ENCODE results near the gene CADM1.

CADM1 gene

GRCh38 chr11:115182282-115182955, 321.8 kb downstream of the CADM1 start:
- no peak overlapping the region for H3K9ac ChIP-seq (ENCODE audit: low read depth, low read length)
- H3K27me3 ChIP-seq (ENCODE audit: control insufficient read depth, insufficient read depth, low read length): no peaks in the 10 kb centered on the region
- H3K27ac ChIP-seq (ENCODE audit: low read depth, low read length): no peak overlapping the region
- H3K4me3 ChIP-seq (ENCODE audit: low read depth, low read length): no peak overlapping the region
- H3K4me1 ChIP-seq (ENCODE audit: control insufficient read depth, insufficient read depth, low read length): 0 out of 2 replicates have a peak, but pooled peaks cover 3% of the 10 kb centered on the region
- H3K9me3 ChIP-seq (ENCODE audit: control insufficient read depth, insufficient read depth, low read length): no peaks in the 10 kb centered on the region
- no peaks in the 10 kb centered on the region for H3K36me3 ChIP-seq (ENCODE audit: control insufficient read depth, insufficient read depth, low read length)

DNA sequence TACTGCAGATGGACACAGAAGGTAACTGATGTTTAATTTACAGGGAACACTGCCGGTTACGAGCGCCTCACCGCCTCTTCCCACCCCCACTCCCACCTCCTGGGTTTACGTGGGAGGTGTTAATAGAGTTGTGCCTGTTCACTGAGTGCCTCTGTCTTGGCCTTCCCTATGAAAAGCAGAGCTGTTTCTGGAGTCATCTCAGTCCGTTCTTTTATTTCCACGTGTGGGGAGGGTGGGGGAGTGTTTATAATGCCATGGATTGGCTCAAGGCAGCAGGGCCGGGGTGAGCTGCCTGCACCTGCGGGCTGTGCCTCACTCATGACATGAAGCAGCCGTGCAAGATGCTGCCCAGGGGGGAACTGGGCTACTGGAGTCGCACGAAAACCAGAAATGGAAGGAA, 322.7 kb downstream of the CADM1 start:
- Histone ChIP-seq H3K27ac (ENCODE audit: low read depth, low read length) (no peak overlapping the region), H3K4me1 (ENCODE audit: control insufficient read depth, insufficient read depth, low read length) (0 out of 2 replicates have a peak, but pooled peaks cover 3% of the 10 kb centered on the region), H3K9ac (ENCODE audit: low read depth, low read length) (no peak overlapping the region), H3K27me3 (ENCODE audit: control insufficient read depth, insufficient read depth, low read length) (no peaks in the 10 kb centered on the region), H3K36me3 (ENCODE audit: control insufficient read depth, insufficient read depth, low read length) (no peaks in the 10 kb centered on the region), H3K9me3 (ENCODE audit: control insufficient read depth, insufficient read depth, low read length) (no peaks in the 10 kb centered on the region), H3K4me3 (ENCODE audit: low read depth, low read length) (no peak overlapping the region)

DNA sequence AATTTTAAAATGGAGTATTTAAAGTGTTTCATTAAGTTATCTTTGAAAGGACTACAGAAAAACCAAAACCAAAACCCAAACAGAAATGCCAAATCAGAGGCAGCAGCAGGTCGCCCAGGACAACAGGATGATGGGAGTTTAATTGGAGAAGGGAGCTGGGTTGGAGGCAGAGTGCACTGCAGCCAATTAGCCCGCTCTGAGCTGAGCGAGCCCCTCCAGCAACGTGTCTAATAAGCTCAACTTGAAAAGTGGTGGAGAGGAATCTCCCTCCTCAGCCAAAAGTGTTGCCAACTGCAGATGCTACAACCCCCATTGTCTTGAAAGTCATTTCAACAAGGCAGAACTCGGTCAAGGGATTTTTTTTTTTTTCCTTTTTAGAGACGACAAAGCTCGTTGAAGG, 323.9 kb downstream of the CADM1 start:
- Histone ChIP-seq H3K27ac (ENCODE audit: low read depth, low read length) (no peak overlapping the region), H3K36me3 (ENCODE audit: control insufficient read depth, insufficient read depth, low read length) (no peaks in the 10 kb centered on the region), H3K27me3 (ENCODE audit: control insufficient read depth, insufficient read depth, low read length) (no peaks in the 10 kb centered on the region), H3K4me1 (ENCODE audit: control insufficient read depth, insufficient read depth, low read length) (peaks cover 4% of the 10 kb centered on the region; the same call in 1 of the 2 replicates), H3K9me3 (ENCODE audit: control insufficient read depth, insufficient read depth, low read length) (no peaks in the 10 kb centered on the region), H3K9ac (ENCODE audit: low read depth, low read length) (no peak overlapping the region), H3K4me3 (ENCODE audit: low read depth, low read length) (no peak overlapping the region)

DNA sequence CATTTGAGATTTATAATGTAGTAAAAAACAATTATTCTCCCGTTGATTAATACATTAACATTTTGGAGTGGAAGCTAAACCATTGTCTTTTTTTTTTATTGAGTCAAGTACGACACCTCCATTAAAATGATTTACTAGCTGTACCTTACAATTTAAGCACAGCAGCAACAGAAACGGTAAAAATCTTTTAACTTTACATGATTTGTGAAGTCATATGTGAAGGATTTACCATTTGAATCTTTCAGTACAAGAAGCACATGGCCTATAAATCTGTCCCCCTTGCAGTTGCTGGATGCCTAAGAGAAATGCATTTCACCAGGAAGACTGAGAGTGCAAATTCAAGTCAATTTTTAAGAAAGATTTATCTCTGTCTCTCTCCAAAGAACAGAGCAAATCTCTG, 324.6 kb downstream of the CADM1 start:
- Histone ChIP-seq H3K27ac (ENCODE audit: low read depth, low read length) (no peak overlapping the region), H3K27me3 (ENCODE audit: control insufficient read depth, insufficient read depth, low read length) (no peaks in the 10 kb centered on the region), H3K4me3 (ENCODE audit: low read depth, low read length) (no peak overlapping the region), H3K36me3 (ENCODE audit: control insufficient read depth, insufficient read depth, low read length) (no peaks in the 10 kb centered on the region), H3K9ac (ENCODE audit: low read depth, low read length) (no peak overlapping the region), H3K9me3 (ENCODE audit: control insufficient read depth, insufficient read depth, low read length) (no peaks in the 10 kb centered on the region), H3K4me1 (ENCODE audit: control insufficient read depth, insufficient read depth, low read length) (peaks cover 11% of the 10 kb centered on the region; the same call in 1 of the 2 replicates)

DNA sequence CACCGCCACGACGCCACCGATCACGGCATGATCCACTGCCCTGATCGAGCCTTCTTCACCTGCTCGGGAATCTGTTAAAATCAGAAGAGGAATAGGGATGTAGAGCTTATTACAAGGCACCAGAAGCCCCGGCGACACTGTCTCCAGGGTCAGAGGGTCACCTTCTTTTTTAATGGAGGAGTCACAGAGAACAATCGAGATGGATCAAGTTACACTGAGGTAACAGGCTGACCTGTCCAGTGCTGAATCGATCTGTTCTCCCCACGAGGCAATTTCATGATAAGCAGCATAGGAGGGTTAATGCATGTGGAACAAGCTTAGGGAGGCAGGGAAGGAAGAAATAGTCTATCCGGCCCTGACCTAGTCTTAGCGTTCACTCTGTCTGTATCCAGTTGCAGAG, 325.5 kb downstream of the CADM1 start:
- peaks cover 11% of the 10 kb centered on the region; the same call in 1 of the 2 replicates for H3K4me1 ChIP-seq (ENCODE audit: control insufficient read depth, insufficient read depth, low read length)
- no peak overlapping the region for H3K27ac ChIP-seq (ENCODE audit: low read depth, low read length)
- H3K4me3 ChIP-seq (ENCODE audit: low read depth, low read length): no peak overlapping the region
- no peaks in the 10 kb centered on the region for H3K36me3 ChIP-seq (ENCODE audit: control insufficient read depth, insufficient read depth, low read length)
- no peaks in the 10 kb centered on the region for H3K9me3 ChIP-seq (ENCODE audit: control insufficient read depth, insufficient read depth, low read length)
- no peaks in the 10 kb centered on the region for H3K27me3 ChIP-seq (ENCODE audit: control insufficient read depth, insufficient read depth, low read length)
- H3K9ac ChIP-seq (ENCODE audit: low read depth, low read length): no peak overlapping the region

GRCh38 chr11:115173136-115173535, 331.1 kb downstream of the CADM1 start:
- Histone ChIP-seq H3K4me3 (ENCODE audit: low read depth, low read length) (no peak overlapping the region), H3K27ac (ENCODE audit: low read depth, low read length) (no peak overlapping the region), H3K4me1 (ENCODE audit: control insufficient read depth, insufficient read depth, low read length) (peaks cover 18% of the 10 kb centered on the region), H3K27me3 (ENCODE audit: control insufficient read depth, insufficient read depth, low read length) (no peaks in the 10 kb centered on the region), H3K9me3 (ENCODE audit: control insufficient read depth, insufficient read depth, low read length) (no peaks in the 10 kb centered on the region), H3K9ac (ENCODE audit: low read depth, low read length) (no peak overlapping the region), H3K36me3 (ENCODE audit: control insufficient read depth, insufficient read depth, low read length) (no peaks in the 10 kb centered on the region)

DNA sequence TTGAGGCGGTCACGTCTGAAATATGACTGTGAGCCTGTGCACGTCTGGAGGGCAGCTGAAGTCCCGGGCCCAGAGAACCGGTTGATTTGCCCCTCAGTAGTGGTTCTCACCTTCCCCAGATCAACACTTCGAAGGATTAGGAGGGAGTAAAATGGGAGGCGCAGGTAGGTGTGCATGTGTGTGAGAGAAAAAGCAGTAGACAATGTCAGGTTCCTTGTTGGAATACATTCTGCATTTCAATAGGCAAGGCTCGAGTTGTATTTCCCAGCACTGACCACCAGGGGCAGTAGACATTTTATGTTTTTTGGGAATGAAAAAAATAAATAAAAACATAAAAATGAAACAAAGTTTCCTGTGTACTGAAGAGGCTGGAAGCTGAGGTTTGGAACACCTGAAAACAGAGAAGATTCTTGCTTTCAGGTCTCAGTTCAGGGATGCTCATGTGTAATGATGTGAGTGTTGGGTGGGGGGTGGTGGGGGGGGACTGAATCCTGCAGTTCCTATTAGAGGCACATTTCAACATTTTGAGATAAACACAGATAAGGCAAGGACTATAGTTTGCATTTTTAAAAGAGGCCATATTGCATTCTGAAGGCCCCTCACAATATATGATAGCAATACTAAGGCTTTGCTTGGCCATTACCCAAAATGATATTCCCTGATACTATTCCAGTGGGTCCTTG, 333.9 kb downstream of the CADM1 start:
- no peak overlapping the region for H3K27ac ChIP-seq (ENCODE audit: low read depth, low read length)
- no peak overlapping the region for H3K4me3 ChIP-seq (ENCODE audit: low read depth, low read length)
- no peaks in the 10 kb centered on the region for H3K27me3 ChIP-seq (ENCODE audit: control insufficient read depth, insufficient read depth, low read length)
- H3K36me3 ChIP-seq (ENCODE audit: control insufficient read depth, insufficient read depth, low read length): no peaks in the 10 kb centered on the region
- H3K4me1 ChIP-seq (ENCODE audit: control insufficient read depth, insufficient read depth, low read length): peaks cover 27% of the 10 kb centered on the region
- H3K9me3 ChIP-seq (ENCODE audit: control insufficient read depth, insufficient read depth, low read length): no peaks in the 10 kb centered on the region
- no peak overlapping the region for H3K9ac ChIP-seq (ENCODE audit: low read depth, low read length)

DNA sequence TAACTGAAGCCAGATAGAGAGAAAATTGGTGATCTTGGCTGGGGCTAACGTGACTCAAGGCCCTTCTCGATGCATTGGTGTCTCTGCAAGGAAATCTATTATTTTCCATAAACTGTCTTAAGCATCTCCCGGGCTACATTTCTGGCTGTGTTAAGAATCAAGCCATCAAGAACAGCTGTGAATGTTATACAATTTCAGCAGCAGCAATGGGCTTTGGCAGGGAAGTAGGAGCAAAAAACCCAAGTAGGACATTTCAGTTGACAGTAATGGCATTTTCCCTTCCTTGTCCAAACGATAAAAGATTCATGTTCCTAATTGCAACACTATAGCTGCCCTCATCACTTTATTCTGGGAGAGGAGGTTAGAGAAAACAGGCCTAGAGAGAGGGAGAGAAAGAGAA, 335.0 kb downstream of the CADM1 start:
- no peaks in the 10 kb centered on the region for H3K9me3 ChIP-seq (ENCODE audit: control insufficient read depth, insufficient read depth, low read length)
- H3K4me3 ChIP-seq (ENCODE audit: low read depth, low read length): no peak overlapping the region
- H3K27me3 ChIP-seq (ENCODE audit: control insufficient read depth, insufficient read depth, low read length): no peaks in the 10 kb centered on the region
- no peak overlapping the region for H3K27ac ChIP-seq (ENCODE audit: low read depth, low read length)
- no peaks in the 10 kb centered on the region for H3K36me3 ChIP-seq (ENCODE audit: control insufficient read depth, insufficient read depth, low read length)
- peaks cover 30% of the 10 kb centered on the region for H3K4me1 ChIP-seq (ENCODE audit: control insufficient read depth, insufficient read depth, low read length)
- no peak overlapping the region for H3K9ac ChIP-seq (ENCODE audit: low read depth, low read length)

DNA sequence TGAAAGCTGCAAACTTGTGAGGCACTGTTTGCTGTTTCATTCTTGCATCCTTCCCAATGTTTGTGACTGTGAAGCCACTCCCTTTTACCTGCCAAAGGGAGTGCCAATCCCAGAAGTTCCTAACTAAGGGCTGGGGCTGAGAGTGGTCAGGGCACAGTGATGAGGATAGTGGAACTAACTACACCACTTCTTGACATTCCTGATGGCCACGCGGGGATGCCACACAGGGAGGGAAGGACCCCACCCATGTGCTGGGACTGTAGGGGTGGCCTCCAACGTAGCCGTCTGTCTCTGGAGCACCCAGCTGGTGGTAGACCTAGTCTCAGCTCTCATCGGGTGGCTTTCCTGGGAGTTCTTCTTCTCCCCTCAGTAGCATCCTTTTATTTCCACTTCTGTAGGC, 335.5 kb downstream of the CADM1 start:
- no peaks in the 10 kb centered on the region for H3K27me3 ChIP-seq (ENCODE audit: control insufficient read depth, insufficient read depth, low read length)
- no peaks in the 10 kb centered on the region for H3K9me3 ChIP-seq (ENCODE audit: control insufficient read depth, insufficient read depth, low read length)
- H3K27ac ChIP-seq (ENCODE audit: low read depth, low read length): no peak overlapping the region
- peaks cover 35% of the 10 kb centered on the region for H3K4me1 ChIP-seq (ENCODE audit: control insufficient read depth, insufficient read depth, low read length)
- no peak overlapping the region for H3K9ac ChIP-seq (ENCODE audit: low read depth, low read length)
- H3K4me3 ChIP-seq (ENCODE audit: low read depth, low read length): no peak overlapping the region
- no peaks in the 10 kb centered on the region for H3K36me3 ChIP-seq (ENCODE audit: control insufficient read depth, insufficient read depth, low read length)

DNA sequence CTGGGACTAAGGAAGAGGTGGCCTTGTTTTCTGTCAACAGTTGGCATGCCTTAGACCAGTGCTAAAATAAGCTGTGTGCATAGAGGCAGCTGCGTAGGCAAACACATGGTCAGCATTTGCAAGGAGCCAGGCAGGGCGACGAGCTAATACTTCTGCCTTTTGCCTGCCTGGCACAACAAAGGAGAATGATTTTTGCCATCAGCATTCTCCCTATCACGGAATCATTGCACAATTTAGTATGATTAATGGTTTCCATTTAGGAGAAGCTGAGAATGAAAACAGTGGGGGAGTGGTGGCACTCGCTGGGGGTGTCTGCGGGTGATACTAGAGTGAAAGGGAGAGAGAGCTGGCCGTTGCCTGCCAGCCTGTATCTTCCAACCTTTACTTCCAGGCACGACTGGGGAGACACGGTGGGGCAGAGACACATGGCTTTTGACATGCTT, 336.0 kb downstream of the CADM1 start:
- Histone ChIP-seq H3K9ac (ENCODE audit: low read depth, low read length) (no peak overlapping the region), H3K27ac (ENCODE audit: low read depth, low read length) (no peak overlapping the region), H3K4me1 (ENCODE audit: control insufficient read depth, insufficient read depth, low read length) (peaks cover 39% of the 10 kb centered on the region), H3K4me3 (ENCODE audit: low read depth, low read length) (no peak overlapping the region), H3K9me3 (ENCODE audit: control insufficient read depth, insufficient read depth, low read length) (no peaks in the 10 kb centered on the region), H3K36me3 (ENCODE audit: control insufficient read depth, insufficient read depth, low read length) (no peaks in the 10 kb centered on the region), H3K27me3 (ENCODE audit: control insufficient read depth, insufficient read depth, low read length) (no peaks in the 10 kb centered on the region)

GRCh38 chr11:115167456-115167855, 336.8 kb downstream of the CADM1 start:
- no peaks in the 10 kb centered on the region for H3K9me3 ChIP-seq (ENCODE audit: control insufficient read depth, insufficient read depth, low read length)
- H3K4me1 ChIP-seq (ENCODE audit: control insufficient read depth, insufficient read depth, low read length): peaks cover 41% of the 10 kb centered on the region
- no peak overlapping the region for H3K27ac ChIP-seq (ENCODE audit: low read depth, low read length)
- H3K36me3 ChIP-seq (ENCODE audit: control insufficient read depth, insufficient read depth, low read length): no peaks in the 10 kb centered on the region
- no peaks in the 10 kb centered on the region for H3K27me3 ChIP-seq (ENCODE audit: control insufficient read depth, insufficient read depth, low read length)
- H3K4me3 ChIP-seq (ENCODE audit: low read depth, low read length): no peak overlapping the region
- H3K9ac ChIP-seq (ENCODE audit: low read depth, low read length): no peak overlapping the region
